Measurements from ENCODE around the gene ADAMTS12. TPM values are rescaled to one million over a fixed set of nuclear protein-coding genes. Genes with fewer than 3 reads are reported as not detected.
A peak's percentile ranks its signal among the peaks of the same experiment; 100 is the strongest.

The ADAMTS12 gene
- 1 to 10 TPM; 2.3 to 6.0 (median 4.2) TPM for total RNA-seq

DNA sequence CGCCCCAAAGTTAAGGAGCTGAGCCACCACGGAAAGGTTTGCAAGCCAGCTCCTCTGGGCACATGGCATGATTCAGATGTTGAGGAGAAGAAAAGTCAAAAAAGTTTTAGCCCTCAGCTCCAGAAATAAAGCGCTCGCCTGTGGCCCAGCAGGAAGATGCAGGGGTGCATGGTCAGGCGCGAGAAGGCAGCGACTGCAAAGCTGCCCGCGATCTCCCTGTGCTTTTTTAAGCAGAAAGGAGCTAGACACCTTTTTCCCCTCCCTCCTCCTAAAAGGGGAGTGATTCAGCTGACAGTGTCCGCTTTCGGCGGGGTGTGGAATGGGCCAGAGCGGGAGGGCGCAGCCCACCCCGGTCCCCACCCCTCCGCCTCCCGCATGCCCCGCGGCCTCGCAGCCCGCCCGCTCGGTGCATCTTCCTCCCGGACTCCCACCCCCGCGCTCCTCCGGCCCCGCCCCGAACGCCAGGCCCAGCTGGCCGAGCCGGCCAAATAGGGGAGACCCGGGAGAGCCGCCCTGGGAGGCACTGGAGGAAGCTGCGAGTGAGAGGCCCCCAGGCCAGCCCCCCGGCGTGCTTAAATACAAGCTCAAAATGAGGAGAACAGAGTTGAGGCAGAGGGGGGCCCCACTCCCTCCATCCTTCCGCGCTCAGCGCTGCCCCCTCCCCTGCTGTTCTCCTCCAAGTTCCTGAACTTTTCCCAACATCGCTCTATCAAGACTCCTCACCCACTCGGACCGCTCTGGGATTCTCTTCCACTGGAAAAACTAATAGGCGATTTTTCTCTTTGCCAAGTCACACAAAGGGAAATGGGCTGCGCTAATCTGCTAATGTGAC is at the start of gene ADAMTS12:
Gene ADAMTS12, minus strand, starts transcription at position 203 of the 832 bp plus-strand sequence. Its CDS starts 134 bp downstream, at position 69.
- H3K9me3 ChIP-seq, result no peaks in the 10 kb centered on the region
- 5% methylated on average over 26 of the region's 45 CpGs for WGBS
- H3K27ac ChIP-seq (replicated peaks in 1 of 4), result peak within 1 kb of the TSS; percentile 67 to 84 (median 79)
- no peaks in the 10 kb centered on the region for H3K36me3 ChIP-seq
- no peaks in the 10 kb centered on the region for H3K27me3 ChIP-seq
- intact Hi-C loops (cut with DNase I), result loop anchor here (2.0 kb wide), 1 partner anchor 451 kb away; the partner anchor contains the start of gene TARS1
- H3K4me1 ChIP-seq, result peaks cover 20 to 58% (median 54%) of the 10 kb centered on the region in 4 donors
- no peak for DNase-seq (ENCODE audit: extremely low spot score)
- H3K4me3 ChIP-seq, result peak within 1 kb of the TSS; percentile 57 to 66 (median 60)
- TF ChIP-seq POLR2AphosphoS5 (IDR thresholded peaks at IDR 0.05) (peak in 1 of 2 donors; percentile 16), POLR2A (IDR thresholded peaks at IDR 0.05; ENCODE audit: low read depth) (no peak)

DNA sequence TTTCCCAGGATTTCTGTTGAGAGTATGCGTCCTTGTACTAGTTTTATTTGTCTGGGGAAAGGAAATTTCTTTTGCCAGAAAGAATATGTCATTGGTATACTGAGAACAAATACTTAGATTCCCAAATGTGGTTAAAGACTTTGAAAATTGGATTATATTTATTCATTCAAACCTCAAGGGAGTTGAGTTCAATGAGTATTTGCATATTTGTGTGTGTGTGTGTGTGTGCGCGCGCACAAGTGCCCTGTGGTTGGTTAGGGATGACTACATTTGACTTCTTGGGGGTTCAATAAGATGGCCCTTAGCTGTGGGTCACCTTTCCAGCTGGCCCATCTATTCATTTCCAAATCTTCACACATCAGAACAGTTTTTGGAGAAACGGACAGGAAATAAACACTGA is 49.3 kb upstream of the ADAMTS12 start:
- H3K27ac ChIP-seq (replicated peaks in 1 of 4), result no peak overlapping the region
- no peak for DNase-seq (ENCODE audit: extremely low spot score)
- H3K36me3 ChIP-seq, result no peaks in the 10 kb centered on the region
- H3K27me3 ChIP-seq, result peaks cover 0 to 64% (median 24%) of the 10 kb centered on the region in 4 donors
- 80% methylated on average over 5 of the region's 5 CpGs for WGBS
- intact Hi-C loops (cut with DNase I), result no loop called here
- no peak overlapping the region for H3K4me3 ChIP-seq
- no peaks in the 10 kb centered on the region for H3K9me3 ChIP-seq
- H3K4me1 ChIP-seq, result peaks cover 6 to 20% (median 12%) of the 10 kb centered on the region in 4 donors
- TF ChIP-seq CTCF (IDR thresholded peaks at IDR 0.05), result no peak
- no peak for TF ChIP-seq POLR2A (IDR thresholded peaks at IDR 0.05; ENCODE audit: low read depth)
- no peak for TF ChIP-seq EP300 (IDR thresholded peaks at IDR 0.05)
- TF ChIP-seq POLR2AphosphoS5 (IDR thresholded peaks at IDR 0.05), result no peak

- Histone ChIP-seq H3K27me3 (peaks cover 0 to 75% (median 25%) of the 10 kb centered on the region in 4 donors), H3K36me3 (no peaks in the 10 kb centered on the region)
Measured at GRCh38 chr5:33939556-33940262, 47.9 kb upstream of the ADAMTS12 start.

DNA sequence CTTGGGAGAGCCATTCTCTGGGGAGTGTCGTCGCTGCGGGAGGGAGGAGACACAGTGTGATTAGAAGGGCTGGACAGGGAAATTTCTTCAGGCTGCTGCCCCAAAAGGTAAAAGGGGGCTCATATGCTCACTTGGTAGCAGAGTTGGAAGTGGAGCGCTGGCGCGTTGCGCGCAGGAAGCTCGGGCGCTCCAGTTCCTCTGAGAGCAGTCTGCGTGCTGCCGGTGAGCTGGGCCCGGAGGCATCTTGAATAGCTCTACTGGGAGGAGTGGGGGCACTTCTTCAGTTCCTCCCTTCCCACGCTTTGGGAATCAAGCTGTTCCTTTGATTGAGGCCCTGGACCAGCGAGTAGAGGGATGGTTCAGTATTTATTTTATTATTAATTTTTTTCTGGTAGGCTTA is 47.1 kb upstream of the ADAMTS12 start:
- DNase-seq (ENCODE audit: extremely low spot score), result no peak
- H3K36me3 ChIP-seq, result no peaks in the 10 kb centered on the region
- no peaks in the 10 kb centered on the region for H3K9me3 ChIP-seq
- no peak for TF ChIP-seq POLR2AphosphoS5 (IDR thresholded peaks at IDR 0.05)
- no peak for TF ChIP-seq CTCF (IDR thresholded peaks at IDR 0.05)
- TF ChIP-seq EP300 (IDR thresholded peaks at IDR 0.05), result no peak
- no peak for TF ChIP-seq POLR2A (IDR thresholded peaks at IDR 0.05; ENCODE audit: low read depth)
- H3K4me1 ChIP-seq, result peaks cover 9 to 25% (median 17%) of the 10 kb centered on the region in 4 donors
- H3K4me3 ChIP-seq, result no peak overlapping the region
- H3K27ac ChIP-seq (replicated peaks in 1 of 4), result no peak overlapping the region
- intact Hi-C loops (cut with DNase I), result no loop called here
- 35% methylated on average over 7 of the region's 15 CpGs for WGBS
- peaks cover 0 to 75% (median 25%) of the 10 kb centered on the region in 4 donors for H3K27me3 ChIP-seq

More at GRCh38 chr5:33939556-33940262, 47.9 kb upstream of the ADAMTS12 start:
- Histone ChIP-seq H3K9me3 (no peaks in the 10 kb centered on the region), H3K4me3 (no peak overlapping the region), H3K4me1 (peaks cover 9 to 25% (median 17%) of the 10 kb centered on the region in 4 donors), H3K27ac (replicated peaks in 1 of 4) (no peak overlapping the region)
- intact Hi-C loops (cut with DNase I), result no loop called here
- no peak for TF ChIP-seq CTCF (IDR thresholded peaks at IDR 0.05)
- peak; percentile 64 for DNase-seq (ENCODE audit: extremely low spot score)
- WGBS, result 80% methylated on average over 8 of the region's 8 CpGs

GRCh38 chr5:33938507-33938796 is 46.7 kb upstream of the ADAMTS12 start:
- H3K4me1 ChIP-seq, result peaks cover 9 to 25% (median 17%) of the 10 kb centered on the region in 4 donors
- WGBS, result 73% methylated on average over 14 of the region's 14 CpGs
- H3K9me3 ChIP-seq, result no peaks in the 10 kb centered on the region
- H3K27me3 ChIP-seq, result peaks cover 0 to 75% (median 25%) of the 10 kb centered on the region in 4 donors
- intact Hi-C loops (cut with DNase I), result no loop called here
- H3K27ac ChIP-seq (replicated peaks in 1 of 4), result no peak overlapping the region
- TF ChIP-seq CTCF (IDR thresholded peaks at IDR 0.05) (no peak), POLR2A (IDR thresholded peaks at IDR 0.05; ENCODE audit: low read depth) (no peak), POLR2AphosphoS5 (IDR thresholded peaks at IDR 0.05) (no peak), EP300 (IDR thresholded peaks at IDR 0.05) (no peak)
- no peaks in the 10 kb centered on the region for H3K36me3 ChIP-seq
- H3K4me3 ChIP-seq, result no peak overlapping the region
- DNase-seq (ENCODE audit: extremely low spot score), result peak; percentile 53
